Liver (tissue), 9 donors: Measurements from ENCODE around the gene MEGF11. TPM values are rescaled to one million over a fixed set of nuclear protein-coding genes. Genes with fewer than 3 reads are reported as not detected.

Experiments
- DNase-seq: peaks from one replicate; pipeline ENCODE4 v3.0.0-alpha.2; 2017; ENCODE audit warnings: low spot score
- H3K27ac ChIP-seq, 2 donors: one replicate each; pipeline ENCODE4 v1.7.0; 2013; ENCODE audit warnings: inconsistent platforms in 2 of 2, low read length in 2 of 2, control low read depth in 1 of 2, low read depth in 1 of 2, mild to moderate bottlenecking in 1 of 2
- H3K27me3 ChIP-seq, 4 donors: one replicate each; pipeline versions ENCODE4 v1.6.1 to v1.7.0; 2013; ENCODE audit warnings: low read length in 3 of 4, inconsistent platforms in 1 of 4, mild to moderate bottlenecking in 1 of 4, moderate library complexity in 1 of 4; ENCODE audit not compliant: control insufficient read depth in 4 of 4, insufficient read depth in 4 of 4
- H3K36me3 ChIP-seq, 4 donors: one replicate each; pipeline versions ENCODE4 v1.6.1 to v1.7.0; 2013; ENCODE audit warnings: low read length in 3 of 4, mild to moderate bottlenecking in 3 of 4, low read depth in 1 of 4, moderate library complexity in 1 of 4; ENCODE audit not compliant: control insufficient read depth in 4 of 4, insufficient read depth in 3 of 4
- H3K4me1 ChIP-seq, 4 donors: one replicate each; pipeline versions ENCODE4 v1.6.1 to v1.7.0; 2013; ENCODE audit warnings: low read length in 3 of 4, mild to moderate bottlenecking in 3 of 4, moderate library complexity in 1 of 4; ENCODE audit not compliant: control insufficient read depth in 4 of 4, insufficient read depth in 4 of 4
- H3K4me3 ChIP-seq, 3 donors: one replicate each; pipeline versions ENCODE4 v1.6.1 to v1.7.0; 2013; ENCODE audit warnings: low read length in 3 of 3, control low read depth in 1 of 3, low read depth in 1 of 3, mild to moderate bottlenecking in 1 of 3
- H3K9ac ChIP-seq, 2 donors: one replicate each; pipeline ENCODE4 v1.7.0; 2013; ENCODE audit warnings: low read length in 2 of 2, mild to moderate bottlenecking in 2 of 2, moderate library complexity in 2 of 2, control low read depth in 1 of 2, low read depth in 1 of 2
- H3K9me3 ChIP-seq, 4 donors: one replicate each; pipeline versions ENCODE4 v1.6.1 to v1.7.0; 2013; ENCODE audit warnings: low read length in 3 of 4; ENCODE audit not compliant: control insufficient read depth in 4 of 4
- ATF3 ChIP-seq: IDR thresholded peaks from 2 replicates; pipeline ENCODE4 v1.6.1; 2016; ENCODE audit warnings: antibody characterized with exemption
- EGR1 ChIP-seq, 2 donors: IDR thresholded peaks; 2 replicates each; pipeline ENCODE4 v1.6.1; 2016 to 2018; ENCODE audit warnings: antibody characterized with exemption in 2 of 2, low read depth in 2 of 2
- FOXA1 ChIP-seq: IDR thresholded peaks from 2 replicates; pipeline ENCODE4 v1.6.1; 2016; ENCODE audit warnings: antibody characterized with exemption
- FOXA2 ChIP-seq: IDR thresholded peaks from 2 replicates; pipeline ENCODE4 v1.6.1; 2016; ENCODE audit warnings: antibody characterized with exemption
- GABPA ChIP-seq, 2 donors: IDR thresholded peaks in 1 of 2; conservative IDR thresholded peaks in 1 of 2; 2 replicates each; pipeline ENCODE4 v1.6.1; 2016; ENCODE audit warnings: antibody characterized with exemption in 2 of 2, mild to moderate bottlenecking in 1 of 2, moderate library complexity in 1 of 2
- HNF4A ChIP-seq, 2 donors: conservative IDR thresholded peaks; 2 replicates each; pipeline ENCODE4 v1.6.1; 2016; ENCODE audit warnings: antibody characterized with exemption in 2 of 2, mild to moderate bottlenecking in 2 of 2
- HNF4G ChIP-seq: IDR thresholded peaks from 2 replicates; pipeline ENCODE4 v1.6.1; 2016; ENCODE audit warnings: antibody characterized with exemption
- JUND ChIP-seq, 2 donors: IDR thresholded peaks; 2 replicates each; pipeline ENCODE4 v1.6.1; 2016; ENCODE audit warnings: antibody characterized with exemption in 2 of 2
- NR2F2 ChIP-seq: IDR thresholded peaks from 2 replicates; pipeline ENCODE4 v1.6.1; 2016; ENCODE audit warnings: antibody characterized with exemption
- RAD21 ChIP-seq, 2 donors: IDR thresholded peaks; 2 replicates each; pipeline ENCODE4 v1.6.1; 2016; ENCODE audit warnings: antibody characterized with exemption in 2 of 2, mild to moderate bottlenecking in 2 of 2
- RXRA ChIP-seq, 2 donors: IDR thresholded peaks; 2 replicates each; pipeline ENCODE4 v1.6.1; 2017 to 2018; ENCODE audit warnings: antibody characterized with exemption in 2 of 2, mild to moderate bottlenecking in 1 of 2
- SP1 ChIP-seq: IDR thresholded peaks from 2 replicates; pipeline ENCODE4 v1.6.1; 2018; ENCODE audit warnings: antibody characterized with exemption, mild to moderate bottlenecking
- TAF1 ChIP-seq: conservative IDR thresholded peaks from 2 replicates; pipeline ENCODE4 v1.6.1; 2016; ENCODE audit warnings: antibody characterized with exemption, mild to moderate bottlenecking
- YY1 ChIP-seq: IDR thresholded peaks from 2 replicates; pipeline ENCODE4 v1.6.1; 2016; ENCODE audit warnings: antibody characterized with exemption, mild to moderate bottlenecking
- ZBTB33 ChIP-seq: IDR thresholded peaks from 2 replicates; pipeline ENCODE4 v1.6.1; 2016; ENCODE audit warnings: antibody characterized with exemption
- WGBS: extraction: QIAGEN DNeasy Blood & Tissue Kit; methylation state at CpG from one replicate; pipeline ENCODE4 v1.1.7; 2013; 5-methylcytosine and 5-hydroxymethylcytosine counted together
- polyA plus RNA-seq, 2 donors: library from polyadenylated mRNA; stranded (reverse) in 1 of 2; unstranded in 1 of 2; fragments of 200-250 nt in 1 of 2; fragments of >200 nt in 1 of 2; fragmentation: Nextera tagmentation in 1 of 2; extraction: Ambion mirVana in 1 of 2; gene quantifications; one replicate each; pipeline versions ENCODE4 v1.2.1 to v1.2.3, GENCODE V29; 2013 to 2015
- total RNA-seq, 2 donors: library from RNA; depleted of rRNA; stranded (reverse); fragments of >200 nt; gene quantifications; one replicate each; pipeline ENCODE4 v1.2.3, GENCODE V29; 2014
- TF ChIP-seq, protein P1 (sequence below): IDR thresholded peaks from 2 replicates; pipeline ENCODE4 v1.6.1; 2016; ENCODE audit warnings: antibody characterized with exemption
- TF ChIP-seq, protein P2 (sequence below): fragments of 150-350 bp; IDR thresholded peaks from 2 replicates; pipeline ENCODE4 v1.5.1; 2017; ENCODE audit warnings: improper control_type of control experiment, low read depth, low read length; ENCODE audit not compliant: missing input control
- TF ChIP-seq, protein P3 (sequence below): IDR thresholded peaks from 2 replicates; pipeline ENCODE4 v1.6.1; 2016; ENCODE audit warnings: antibody characterized with exemption, mild to moderate bottlenecking
- donor health status: healthy.
- donor health status: healthy.
- donor health status: healthy.
- donor health status: healthy.
- donor health status: healthy.

The MEGF11 gene
- total and polyA plus RNA-seq, 4 donors: under 0.01 to 0.51 (median 0.03) TPM; not detected in 1

DNA sequence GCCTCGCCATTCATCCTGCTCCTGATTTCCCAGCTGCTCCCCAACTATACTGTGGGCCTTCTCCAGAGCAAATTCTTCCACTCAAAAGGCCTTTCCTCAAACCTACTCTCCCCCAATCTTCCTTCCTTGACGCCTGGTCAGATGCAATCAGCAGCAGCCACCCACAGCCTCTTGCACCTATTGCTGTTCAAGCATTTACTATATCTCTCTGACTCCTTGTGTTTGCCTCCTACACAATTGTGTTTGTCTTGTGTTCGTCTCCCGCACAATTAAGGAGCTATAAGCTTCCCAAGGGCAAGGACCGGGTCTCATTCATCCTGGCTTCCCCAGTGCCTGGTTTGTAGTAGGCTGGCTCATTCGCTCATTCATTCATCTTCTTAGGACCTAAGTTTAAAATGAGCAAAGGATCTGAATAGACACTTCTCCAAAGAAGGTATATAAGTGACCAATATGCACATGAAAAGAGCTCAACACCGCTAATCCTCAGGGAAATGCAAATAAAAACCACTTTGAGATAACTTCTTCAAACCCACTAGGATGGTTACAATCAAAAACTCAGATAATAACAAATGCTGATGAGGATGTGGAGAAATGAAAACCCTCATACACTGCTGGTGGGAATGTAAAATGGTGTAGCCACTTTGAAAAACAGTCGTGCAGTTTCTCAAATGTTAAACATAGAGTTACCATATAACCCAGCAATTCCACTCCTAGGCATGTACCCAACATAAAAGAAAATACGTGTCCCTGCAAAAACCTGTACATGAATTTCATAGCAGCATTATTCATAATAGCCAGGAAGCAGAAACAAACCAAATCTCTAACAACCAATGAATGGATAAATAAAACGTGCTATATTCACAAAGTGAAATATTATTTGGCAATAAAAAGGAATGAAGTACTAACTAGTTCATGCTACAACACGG is 31.0 kb downstream of the MEGF11 start:
- H3K9ac ChIP-seq: no peak overlapping the region
- no peaks in the 10 kb centered on the region for H3K9me3 ChIP-seq
- H3K4me1 ChIP-seq: no peaks in the 10 kb centered on the region
- 64% methylated on average over 11 of the region's 11 CpGs for WGBS
- H3K4me3 ChIP-seq: no peak overlapping the region
- no peaks in the 10 kb centered on the region for H3K36me3 ChIP-seq
- DNase-seq: no peak
- no peak for TF ChIP-seq FOXA1
- TF ChIP-seq EGR1 (IDR thresholded peaks at IDR 0.05; ENCODE audit: low read depth in 2 of 2): no peak
- no peak for TF ChIP-seq FOXA2
- no peak for TF ChIP-seq RAD21 (IDR thresholded peaks at IDR 0.05)
- TF ChIP-seq RXRA (IDR thresholded peaks at IDR 0.05): no peak
- no peak for TF ChIP-seq HNF4A (conservative IDR thresholded peaks at IDR 0.05)
- no peak for TF ChIP-seq HNF4G
- TF ChIP-seq, protein P1, sequence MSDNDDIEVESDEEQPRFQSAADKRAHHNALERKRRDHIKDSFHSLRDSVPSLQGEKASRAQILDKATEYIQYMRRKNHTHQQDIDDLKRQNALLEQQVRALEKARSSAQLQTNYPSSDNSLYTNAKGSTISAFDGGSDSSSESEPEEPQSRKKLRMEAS: no peak
- TF ChIP-seq GABPA (IDR thresholded peaks at IDR 0.05 in 1 of 2, conservative IDR thresholded peaks at IDR 0.05 in 1 of 2): no peak
- TF ChIP-seq, protein P2, sequence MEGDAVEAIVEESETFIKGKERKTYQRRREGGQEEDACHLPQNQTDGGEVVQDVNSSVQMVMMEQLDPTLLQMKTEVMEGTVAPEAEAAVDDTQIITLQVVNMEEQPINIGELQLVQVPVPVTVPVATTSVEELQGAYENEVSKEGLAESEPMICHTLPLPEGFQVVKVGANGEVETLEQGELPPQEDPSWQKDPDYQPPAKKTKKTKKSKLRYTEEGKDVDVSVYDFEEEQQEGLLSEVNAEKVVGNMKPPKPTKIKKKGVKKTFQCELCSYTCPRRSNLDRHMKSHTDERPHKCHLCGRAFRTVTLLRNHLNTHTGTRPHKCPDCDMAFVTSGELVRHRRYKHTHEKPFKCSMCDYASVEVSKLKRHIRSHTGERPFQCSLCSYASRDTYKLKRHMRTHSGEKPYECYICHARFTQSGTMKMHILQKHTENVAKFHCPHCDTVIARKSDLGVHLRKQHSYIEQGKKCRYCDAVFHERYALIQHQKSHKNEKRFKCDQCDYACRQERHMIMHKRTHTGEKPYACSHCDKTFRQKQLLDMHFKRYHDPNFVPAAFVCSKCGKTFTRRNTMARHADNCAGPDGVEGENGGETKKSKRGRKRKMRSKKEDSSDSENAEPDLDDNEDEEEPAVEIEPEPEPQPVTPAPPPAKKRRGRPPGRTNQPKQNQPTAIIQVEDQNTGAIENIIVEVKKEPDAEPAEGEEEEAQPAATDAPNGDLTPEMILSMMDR: no peak
- TF ChIP-seq, protein P3, sequence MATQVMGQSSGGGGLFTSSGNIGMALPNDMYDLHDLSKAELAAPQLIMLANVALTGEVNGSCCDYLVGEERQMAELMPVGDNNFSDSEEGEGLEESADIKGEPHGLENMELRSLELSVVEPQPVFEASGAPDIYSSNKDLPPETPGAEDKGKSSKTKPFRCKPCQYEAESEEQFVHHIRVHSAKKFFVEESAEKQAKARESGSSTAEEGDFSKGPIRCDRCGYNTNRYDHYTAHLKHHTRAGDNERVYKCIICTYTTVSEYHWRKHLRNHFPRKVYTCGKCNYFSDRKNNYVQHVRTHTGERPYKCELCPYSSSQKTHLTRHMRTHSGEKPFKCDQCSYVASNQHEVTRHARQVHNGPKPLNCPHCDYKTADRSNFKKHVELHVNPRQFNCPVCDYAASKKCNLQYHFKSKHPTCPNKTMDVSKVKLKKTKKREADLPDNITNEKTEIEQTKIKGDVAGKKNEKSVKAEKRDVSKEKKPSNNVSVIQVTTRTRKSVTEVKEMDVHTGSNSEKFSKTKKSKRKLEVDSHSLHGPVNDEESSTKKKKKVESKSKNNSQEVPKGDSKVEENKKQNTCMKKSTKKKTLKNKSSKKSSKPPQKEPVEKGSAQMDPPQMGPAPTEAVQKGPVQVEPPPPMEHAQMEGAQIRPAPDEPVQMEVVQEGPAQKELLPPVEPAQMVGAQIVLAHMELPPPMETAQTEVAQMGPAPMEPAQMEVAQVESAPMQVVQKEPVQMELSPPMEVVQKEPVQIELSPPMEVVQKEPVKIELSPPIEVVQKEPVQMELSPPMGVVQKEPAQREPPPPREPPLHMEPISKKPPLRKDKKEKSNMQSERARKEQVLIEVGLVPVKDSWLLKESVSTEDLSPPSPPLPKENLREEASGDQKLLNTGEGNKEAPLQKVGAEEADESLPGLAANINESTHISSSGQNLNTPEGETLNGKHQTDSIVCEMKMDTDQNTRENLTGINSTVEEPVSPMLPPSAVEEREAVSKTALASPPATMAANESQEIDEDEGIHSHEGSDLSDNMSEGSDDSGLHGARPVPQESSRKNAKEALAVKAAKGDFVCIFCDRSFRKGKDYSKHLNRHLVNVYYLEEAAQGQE: no peak
- no peak for TF ChIP-seq ZBTB33
- no peak for TF ChIP-seq TAF1
- no peak for TF ChIP-seq JUND (IDR thresholded peaks at IDR 0.05)
- no peak for TF ChIP-seq ATF3
- no peak for TF ChIP-seq NR2F2
- TF ChIP-seq SP1: no peak
- no peak for TF ChIP-seq YY1
- no peaks in the 10 kb centered on the region for H3K27me3 ChIP-seq
- no peak overlapping the region for H3K27ac ChIP-seq
